Measurements from ENCODE around the gene ABCF2.

ABCF2 gene

DNA sequence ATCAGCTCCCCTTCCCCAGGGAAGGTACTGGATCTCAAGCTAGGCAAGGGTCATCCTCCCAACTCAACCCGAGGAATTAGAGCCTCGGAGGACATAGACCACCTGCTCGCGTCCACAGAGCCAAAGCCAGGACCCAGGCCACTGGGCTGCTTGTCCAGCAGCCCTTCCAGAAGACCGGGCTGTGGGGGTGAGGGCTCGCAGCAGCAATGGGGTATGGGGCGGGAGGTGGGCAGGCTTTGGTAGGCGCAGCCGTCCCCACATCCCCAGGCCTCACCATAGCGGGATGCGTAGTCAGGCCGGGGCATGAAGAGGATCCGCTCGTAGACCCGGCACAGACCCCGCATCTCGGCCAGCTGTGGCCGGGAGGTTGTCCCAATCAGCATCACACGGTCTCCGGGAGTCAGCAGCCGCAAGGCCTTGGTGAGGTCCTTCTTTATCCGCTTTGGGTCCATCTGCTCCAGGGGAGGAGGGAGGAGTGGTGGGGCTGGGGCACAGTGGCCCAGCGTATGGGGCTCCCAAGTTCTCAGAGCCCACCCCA, 34.9 kb downstream of the ABCF2 start:
- no peak for DNase-seq

DNA sequence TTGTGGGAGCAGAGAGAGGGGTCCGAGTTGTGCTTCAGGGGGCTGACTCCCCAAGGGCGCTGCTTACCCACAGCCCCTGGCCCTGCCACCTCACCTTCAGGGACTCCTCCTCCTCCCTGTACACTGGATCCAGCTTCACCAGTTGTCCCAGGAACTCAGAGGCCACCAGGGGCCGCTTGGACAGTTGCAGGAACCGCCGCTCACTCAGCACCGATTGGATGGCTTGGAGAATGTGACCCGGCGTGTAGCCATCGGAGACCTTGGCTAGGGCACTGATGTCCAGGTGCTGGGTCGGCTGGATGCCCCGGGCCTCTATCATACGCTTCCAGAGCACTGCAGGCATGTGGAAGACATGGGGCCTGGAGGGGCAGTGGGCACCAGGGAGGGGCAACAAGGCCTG, 35.5 kb downstream of the ABCF2 start:
- no peak for DNase-seq

DNA sequence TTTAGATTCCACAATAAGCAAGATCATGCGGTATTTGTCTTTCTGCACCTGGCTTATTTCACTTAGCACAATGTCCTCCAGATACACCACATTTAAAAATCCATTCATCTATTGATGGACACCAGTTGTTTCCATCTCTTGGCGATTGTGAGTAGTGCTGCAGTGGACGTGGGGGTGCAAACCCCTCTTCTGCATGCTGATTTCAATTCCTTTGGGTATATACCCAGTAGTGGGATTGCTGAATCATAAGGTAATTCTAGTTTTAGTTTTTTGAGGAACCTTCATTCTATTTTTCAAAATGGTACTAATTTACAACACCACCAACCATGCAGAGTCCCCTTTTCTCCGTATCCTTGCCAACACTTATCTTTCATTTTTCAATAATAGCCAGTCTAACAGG, 38.0 kb downstream of the ABCF2 start:
- no peak for DNase-seq

DNA sequence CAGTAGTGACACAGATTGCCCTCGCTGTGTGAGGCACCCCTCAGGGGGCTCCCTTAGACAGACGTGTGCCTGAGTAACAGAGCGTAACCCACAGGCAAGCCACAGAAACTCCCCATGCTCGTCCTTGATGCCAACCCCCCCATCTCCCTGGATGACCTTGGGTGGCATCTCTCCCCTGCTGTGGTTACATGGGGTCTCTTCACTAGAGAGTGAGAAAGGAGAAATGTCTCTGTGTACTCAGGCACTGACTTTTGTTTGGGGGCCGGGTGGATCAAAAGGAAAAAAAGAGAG, 38.8 kb downstream of the ABCF2 start:
- no peak for DNase-seq

DNA sequence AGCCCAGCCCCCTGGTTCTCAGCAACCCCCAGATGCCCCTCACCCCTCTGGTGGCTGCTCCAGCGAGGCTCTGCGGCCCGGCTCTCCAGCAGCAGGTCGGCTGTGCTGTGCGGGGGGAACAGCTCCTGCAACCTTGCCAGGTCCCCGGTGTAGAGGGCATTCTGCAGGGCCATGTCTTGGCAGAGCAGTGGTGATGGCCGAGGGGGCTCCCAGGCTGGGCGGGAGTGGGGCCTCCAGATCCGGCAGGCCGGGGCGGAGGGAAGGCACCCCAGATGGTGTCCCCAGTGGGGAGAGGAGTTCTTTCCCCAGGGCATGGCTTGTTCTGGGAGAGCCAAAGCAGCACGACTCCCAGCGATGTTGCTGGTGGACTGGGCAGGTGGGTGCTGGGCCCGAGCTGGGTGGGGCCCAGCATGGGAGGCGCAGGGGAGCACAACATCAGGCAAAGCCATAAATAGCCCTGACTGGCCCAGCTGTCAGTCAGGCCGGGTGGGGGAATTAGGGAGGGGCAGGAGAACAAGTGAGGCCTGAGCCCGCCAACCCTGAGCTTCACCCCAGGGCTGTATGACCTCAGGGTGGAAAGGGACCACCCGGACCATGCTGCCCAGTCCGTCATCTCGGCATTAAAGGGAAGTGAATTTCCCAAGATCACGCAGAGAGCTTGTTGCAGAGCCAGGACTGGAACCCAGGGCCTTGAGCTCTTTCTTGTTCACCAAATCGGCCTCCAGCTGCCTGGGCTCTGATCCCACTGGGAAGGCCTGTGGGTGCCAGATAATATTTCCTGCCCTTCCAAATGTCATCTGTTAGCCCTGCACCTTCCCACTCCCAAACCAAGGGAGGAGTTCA, 39.4 kb downstream of the ABCF2 start:
- DNase-seq = no peak

DNA sequence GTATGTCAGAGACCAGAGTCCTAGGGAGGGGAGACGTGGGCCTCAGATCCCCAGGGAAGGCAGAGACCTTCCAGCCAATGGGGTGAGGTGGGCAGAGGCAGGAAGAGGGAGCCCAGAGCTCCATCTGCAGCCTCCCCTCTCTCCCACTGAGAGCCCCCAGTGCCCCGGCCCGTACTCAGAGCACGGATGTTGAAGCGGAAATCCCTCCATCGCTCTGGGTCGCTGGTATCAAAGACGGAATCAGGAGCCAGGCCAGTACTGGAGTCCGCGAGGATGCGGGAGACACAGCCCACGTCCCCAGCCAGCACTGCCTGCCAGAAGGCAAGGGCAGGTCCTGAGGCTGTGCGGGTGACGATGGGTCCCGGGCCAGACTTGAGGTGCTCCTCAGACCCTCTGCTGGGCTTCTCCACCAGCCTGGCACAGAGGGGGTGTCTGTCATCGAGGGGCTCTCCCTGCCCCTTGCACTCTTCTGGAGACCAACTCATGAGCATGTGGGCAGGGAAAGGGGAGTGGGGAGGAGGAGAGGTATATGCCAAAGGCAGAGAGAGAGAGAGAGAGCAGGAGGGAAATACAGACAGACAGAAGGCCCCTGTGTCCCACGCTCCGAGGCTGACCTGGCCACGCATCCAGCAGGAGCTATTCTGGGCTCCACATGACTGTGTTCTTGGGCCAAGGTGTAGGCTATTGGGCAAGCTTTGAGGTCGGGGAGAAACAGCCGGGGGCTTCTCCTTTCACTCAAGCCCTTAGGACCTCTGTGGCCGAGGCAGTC, 40.2 kb downstream of the ABCF2 start, which contains the start of gene ASB10:
Gene ASB10 (minus strand): TSS at position 611 of the 769 bp plus-strand sequence. CDS start 120 bp downstream, at position 491.
- no peak for DNase-seq

DNA sequence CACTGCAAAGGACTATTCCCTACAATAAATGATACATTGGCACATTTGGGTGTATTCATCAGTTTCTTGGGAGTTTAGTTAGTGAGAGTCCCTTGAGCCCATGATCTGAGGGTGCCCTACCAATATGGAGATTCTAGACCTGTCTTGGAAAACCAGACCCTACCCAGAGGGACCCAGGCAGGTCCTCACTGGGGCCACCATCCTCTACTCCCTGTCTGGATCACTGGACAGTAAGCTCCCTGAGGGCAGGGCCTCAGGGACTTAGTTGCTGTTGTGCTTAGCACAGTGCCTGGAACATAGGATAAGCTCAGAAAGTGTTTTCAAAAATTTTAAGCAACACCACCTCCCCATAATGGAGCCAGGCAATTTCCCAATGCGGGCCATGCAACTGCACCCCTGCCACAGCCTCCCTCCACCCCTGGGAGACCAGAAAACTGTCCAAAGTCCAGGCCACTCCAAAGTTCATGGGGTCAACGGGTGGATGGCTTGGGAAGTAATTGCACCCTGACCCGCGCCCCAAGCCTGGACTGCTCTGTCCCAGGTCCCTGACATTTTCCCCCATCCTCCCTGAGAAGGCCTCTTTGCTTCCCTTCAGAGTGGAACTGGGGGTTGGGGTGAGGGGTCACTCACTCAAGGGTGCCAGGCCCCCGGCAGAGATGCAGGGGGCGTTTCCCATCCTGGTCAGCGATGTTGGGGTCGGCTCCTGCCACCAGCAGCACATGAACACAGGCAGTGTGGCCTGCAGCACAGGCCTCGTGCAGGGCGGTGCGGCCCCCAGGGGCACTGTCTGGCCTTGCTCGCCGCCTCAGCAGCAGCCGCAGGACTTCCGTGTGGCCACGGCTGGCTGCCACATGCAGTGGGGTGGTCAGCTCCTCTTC, 41.0 kb downstream of the ABCF2 start:
- DNase-seq = no peak

DNA sequence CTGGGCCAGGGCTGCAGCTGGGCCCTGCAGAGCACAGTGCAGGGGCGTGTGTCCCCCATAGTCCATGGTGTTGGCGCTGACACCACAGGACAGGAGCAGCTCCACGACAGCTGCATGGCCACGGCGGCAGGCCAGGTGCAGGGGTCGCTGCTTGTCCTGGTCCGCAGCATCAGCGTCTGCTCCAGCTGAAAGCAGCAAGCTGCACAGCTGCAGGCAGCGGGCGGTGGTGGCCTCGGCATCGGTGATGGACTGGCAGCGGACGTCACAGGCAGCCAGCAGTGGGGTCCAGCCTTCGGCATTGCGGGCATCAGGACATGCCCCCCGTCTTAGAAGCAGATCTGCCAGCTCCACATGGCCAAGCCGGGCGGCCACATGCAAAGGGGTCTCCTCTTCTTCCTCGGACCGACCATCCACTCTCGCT, 46.0 kb downstream of the ABCF2 start:
- DNase-seq = no peak

DNA sequence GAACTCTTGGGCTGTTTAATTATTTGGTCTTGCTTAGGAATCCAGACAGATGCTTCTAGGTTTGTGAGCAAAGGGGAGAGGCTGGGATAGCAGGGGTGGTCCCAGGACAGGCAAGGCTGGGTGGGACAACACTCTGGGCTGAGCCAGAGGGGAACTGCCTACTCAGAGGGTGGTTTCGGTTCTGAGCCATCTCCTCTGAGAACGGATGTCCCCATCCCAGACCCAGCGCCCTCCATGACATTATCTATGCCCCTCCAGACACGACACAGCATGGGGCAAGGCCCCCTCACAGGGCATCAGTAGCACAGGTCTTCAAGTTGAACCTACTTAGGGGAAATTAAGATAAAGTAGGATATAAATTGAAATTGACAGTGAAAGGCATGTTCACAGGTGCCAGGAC, 47.1 kb downstream of the ABCF2 start:
- no peak for DNase-seq

DNA sequence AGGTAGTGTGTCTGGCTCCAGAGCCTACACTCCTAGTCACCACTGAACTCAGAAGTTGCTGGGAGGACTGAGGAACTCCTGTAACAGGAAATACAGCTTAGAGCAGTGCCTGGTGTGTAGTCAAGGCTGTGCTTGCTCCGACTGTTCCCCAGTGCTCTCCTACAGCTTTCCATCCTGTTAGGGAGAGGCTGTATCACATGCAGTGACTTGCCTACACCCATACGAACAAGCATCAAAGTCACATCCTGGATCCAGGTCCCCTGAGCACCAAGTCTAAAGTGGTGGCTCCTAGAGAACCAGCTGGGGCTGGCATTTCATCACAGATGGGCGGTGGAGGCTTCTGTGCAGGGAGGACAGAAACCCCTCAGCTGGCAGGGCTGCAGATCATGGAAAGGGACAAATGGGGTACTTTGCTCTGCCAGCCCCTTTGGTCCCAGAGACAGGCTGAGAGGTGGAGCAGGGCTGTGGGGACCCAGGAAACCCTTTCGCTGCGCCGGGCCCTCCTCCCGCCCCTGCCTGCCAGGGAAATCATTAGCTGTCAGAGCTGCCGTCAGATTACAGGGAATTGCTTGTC, 47.6 kb downstream of the ABCF2 start:
- no peak for DNase-seq

DNA sequence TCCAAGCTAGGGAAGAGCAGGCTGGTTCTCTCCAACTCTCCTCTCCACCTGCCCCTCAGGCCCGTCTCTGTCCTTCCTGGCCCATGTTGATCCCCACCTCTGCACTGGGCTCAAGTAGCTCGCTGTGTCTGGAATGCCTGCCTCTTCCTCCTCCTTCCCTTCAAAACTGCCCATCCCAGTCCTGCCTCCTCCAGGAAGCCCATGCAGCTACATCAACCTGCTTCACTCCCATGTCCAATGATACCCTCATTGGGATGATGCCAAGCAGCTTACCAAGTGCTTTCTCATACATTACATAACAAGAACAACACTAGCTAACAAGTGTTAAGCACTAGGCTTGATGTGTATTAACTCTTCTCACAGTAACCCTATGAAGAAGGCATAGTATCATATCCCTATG, 48.2 kb downstream of the ABCF2 start:
- DNase-seq = no peak

DNA sequence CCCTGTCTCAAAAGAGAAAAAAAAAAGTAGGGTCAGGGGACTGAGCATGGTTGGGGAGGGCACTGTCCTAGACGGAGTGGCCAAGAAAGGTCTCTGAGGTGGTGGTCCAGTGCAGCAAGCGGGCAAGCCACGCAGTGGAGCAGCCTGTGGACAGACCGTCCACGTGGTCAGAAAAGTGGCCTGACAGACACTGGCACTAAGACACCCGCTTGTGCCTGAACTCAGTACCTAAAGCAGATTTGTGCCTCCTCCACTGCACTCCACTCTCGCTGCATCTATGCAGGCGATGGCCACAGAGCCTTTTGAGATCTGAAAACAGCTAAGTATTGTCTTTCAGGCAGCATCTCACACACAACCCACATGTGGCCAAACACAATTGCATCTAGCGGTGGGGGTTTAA, 48.8 kb downstream of the ABCF2 start:
- DNase-seq = no peak

DNA sequence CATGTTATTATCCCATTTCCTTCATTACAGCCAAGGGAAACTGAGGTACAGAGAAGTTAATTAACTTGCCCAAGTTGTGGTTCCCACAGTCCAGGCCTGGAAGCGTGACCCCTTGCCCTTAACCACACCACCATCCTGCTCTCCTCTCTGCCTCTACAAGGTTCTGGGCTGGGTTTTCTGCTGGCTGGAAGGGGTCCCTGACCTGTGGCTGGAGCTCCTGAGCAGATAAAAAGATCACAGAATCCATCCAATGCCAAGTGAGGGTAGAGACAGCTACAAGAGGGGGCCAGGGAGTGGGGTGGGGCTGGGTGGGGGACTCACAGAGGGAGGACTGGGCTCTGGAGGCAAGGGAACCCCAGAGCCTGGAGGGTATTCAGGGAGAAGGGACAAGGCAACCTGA, 49.7 kb downstream of the ABCF2 start:
- DNase-seq = no peak

DNA sequence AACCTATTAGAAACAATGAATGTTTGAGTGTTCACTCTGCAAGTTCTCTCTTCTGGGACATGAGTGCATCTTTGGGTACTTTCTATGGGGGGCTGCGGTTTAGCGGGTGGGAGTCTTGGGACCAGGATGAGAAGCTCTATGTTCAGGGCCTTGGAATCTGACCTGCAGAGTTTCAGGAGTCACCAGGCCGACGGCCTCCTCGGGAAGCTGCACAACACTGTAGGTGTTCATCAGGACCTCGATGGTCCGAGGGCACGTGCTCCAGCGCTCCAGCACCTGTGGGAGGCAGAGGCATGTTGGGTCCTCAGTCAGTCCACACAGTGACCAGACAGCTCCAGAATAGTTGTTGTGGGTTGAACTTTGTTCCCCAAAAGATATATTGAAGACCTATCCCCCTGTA, 50.6 kb downstream of the ABCF2 start:
- DNase-seq = no peak

DNA sequence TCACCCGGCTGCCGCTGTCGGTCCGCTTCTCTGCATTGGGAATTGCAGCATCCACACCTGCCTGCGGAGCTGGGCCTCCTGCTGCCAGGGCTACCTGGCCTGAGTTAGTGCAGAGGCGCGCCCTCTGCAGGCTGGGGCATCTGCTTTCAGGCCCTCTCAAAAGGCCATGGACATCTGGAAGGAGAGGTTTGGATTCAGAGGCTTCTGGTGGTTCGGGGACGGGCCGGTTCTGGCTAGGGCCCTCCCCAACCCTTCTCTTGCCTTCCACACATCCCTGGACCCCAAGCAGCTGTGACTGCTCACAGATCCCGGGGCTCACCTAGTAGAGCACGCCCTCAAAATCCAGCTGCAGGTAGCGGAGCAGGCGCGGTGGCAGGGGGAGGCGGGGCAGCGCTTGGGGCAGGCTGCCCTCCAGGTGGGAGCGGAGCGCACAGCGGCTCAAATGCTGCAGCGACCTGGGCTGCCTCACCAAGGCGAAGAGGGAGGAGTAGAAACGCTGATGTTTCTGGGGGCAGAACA, 51.2 kb downstream of the ABCF2 start:
- DNase-seq = no peak

DNA sequence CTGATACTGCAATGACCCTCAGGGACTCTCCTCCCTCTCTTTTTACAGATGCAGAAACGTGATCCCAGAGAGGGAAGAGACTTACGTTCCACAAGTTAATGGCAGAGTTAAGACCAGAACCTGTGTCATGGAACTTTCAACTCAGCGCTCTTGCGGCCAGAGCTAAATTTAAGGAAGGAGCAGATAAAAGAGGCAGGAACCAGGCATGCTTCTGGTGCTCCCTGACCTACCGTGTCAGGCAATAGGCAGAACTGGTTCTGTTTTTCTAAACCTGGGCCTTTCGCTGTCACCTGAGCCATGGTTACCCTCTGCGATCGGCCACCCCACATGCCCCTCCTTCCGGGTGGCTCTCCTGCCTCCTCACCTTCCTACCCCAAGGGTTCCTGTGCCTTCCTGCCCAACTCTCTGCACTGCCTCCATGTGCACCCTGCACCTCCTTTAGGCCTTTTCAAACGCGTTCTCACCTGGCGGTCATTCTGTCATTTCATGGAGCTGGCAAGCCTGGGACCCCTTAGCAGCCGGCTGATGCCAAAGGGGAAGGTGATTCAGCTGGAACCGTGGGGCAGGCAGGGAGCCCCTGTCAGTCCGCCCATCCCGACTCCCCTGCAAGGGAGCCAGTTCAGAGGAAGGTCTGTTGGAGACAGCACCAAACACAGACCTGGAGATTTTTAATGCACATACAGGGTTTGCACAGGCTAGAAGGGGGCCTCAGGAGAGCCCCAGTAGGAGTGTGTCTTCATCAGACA, 51.8 kb downstream of the ABCF2 start:
- no peak for DNase-seq

DNA sequence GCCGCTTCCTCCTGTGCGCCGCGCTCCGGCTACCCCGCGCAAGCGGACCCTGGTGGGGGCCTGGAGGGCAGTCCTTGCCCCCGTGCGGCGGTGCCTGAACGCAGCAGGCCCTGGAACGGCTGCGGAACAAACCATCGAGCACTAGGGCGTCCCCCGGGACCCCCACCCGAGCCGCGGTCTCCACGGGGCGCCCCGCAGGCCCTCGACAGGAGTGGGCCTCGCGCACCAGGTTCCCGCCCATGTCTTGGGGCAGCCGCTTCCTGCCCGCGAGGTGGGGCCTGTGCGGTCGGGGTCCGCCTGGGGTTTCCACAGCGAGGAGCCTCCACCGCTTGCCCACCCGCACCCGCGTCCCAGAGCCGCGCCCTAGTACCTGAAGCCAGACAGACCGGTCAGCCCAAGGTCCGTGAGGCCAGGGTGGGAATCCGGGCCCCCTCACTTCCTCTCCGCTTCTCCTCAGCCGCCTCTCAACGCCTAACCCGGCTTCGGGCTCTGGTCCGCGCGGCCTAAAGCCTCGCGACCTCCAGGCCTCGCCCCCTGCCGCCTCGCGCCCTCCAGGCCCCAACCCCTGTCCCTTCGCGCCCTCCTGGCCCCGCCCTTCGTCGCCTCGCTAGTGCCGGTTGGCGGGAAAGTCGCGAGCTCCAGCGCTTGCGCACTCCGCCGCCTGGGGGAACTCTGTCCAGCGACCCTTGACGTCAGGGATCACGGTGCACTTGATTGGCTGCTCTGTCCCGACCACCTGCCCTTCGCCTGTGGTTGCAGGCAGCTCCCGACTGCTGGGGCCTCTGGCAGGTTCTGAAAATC, 52.6 kb downstream of the ABCF2 start:
- no peak for DNase-seq

DNA sequence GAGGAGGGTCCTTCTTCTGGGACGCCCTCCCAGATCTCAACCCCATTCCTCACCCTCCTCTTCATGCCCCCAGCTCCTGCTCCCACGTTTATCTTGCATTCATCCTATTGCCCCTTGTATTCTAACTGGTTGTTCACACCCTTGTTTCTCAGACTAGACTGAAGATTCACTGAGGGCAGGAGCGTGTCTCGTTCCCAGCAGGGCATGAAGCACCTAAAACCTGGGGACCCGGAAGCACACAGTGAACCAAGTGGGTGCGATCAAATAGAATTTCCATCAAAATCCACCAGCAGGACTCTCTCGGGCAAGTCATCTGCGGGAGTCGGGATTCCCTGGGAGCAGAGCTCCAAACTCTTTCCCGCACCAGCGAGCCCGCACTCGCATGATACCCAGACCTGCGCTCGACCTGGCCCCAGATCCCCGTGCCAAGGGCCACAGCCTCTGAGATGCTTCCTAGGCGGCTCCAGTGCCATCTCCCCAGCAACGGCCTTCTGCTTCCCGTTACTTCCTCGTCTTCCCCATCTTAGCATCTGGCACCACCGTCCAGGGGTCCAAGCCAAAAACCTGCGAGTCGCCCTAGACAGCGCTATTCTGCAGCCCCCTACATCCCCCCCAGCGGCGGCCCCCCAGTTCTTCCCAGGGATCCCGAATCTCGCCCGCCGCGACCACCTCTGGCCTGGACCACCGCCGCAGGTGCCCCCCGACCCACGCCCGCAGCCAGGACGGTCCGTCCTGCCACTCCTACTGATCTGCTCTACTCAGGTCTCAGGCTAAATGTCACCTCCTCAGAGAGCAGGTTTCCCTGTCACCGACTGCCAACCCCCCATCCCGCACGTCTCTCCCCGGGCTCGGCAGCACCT, 53.4 kb downstream of the ABCF2 start:
- no peak for DNase-seq

DNA sequence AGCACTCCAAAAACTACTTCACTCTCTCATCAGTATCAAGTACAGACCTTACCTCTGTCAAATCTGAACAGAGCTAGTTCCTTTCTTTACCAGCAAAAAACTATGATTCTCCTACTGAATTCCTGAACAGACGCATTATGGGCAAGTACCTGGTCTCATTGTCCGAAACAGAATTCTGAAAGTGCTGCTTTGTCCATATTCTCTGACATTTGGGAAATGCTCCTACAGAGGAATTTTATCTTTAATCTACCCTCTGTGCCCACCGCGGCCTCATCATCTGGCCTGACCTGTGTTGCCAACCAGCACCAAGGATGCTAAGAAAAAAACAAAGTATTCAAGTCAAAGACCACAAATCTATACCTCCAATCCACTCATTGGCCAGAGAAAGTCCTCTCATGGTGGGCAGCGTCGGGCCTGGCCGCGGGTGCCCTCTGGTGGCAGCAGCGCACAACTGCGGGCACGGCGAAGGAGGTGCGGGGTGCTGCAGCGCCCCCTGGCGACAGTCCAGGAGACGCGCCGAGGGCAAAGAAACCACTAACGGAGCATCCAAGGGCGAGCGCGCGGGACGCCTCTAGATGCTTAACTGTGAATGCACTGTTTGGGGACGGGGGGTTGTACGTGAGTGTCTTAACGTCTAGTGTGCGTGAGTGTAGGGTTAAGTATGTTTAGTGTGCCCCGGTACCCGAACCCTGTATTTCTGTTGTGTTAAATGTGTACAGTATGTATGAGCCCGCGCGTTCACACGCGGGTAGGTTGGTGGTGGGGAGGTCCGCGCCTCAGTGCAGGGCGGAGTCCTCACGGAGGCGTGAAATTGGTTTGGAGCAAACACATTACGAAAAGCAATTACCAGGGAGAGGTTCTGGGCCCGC, 54.5 kb downstream of the ABCF2 start:
- DNase-seq = peak; percentile 74
